Activated naive CD4-positive, alpha-beta T cell treated with anti-CD3 and anti-CD28 coated beads for 36 hours (primary cell): ENCODE measurements around the gene DYNC1I1. TPM values are rescaled to one million over a fixed set of nuclear protein-coding genes. Genes with fewer than 3 reads are reported as not detected.

Experiments
- CTCF ChIA-PET: fragments of 350-600 bp; sonication (Branson Sonifier 250); formaldehyde crosslinking; loops from one replicate; lab custom pipeline; 2021; ENCODE audit warnings: antibody characterized with exemption; lab: Charles Lee
- DNase-seq: peaks from one replicate; pipeline ENCODE4 v3.0.0-alpha.2; 2020
- H3K27ac Mint-ChIP-seq: one replicate; pipeline ENCODE4 v1.8.0; 2021; ENCODE audit warnings: mild to moderate bottlenecking, mixed read lengths
- H3K27me3 Mint-ChIP-seq: one replicate; pipeline ENCODE4 v1.8.0; 2021; ENCODE audit warnings: low read depth, mixed read lengths
- H3K36me3 Mint-ChIP-seq: one replicate; pipeline ENCODE4 v1.8.0; 2021; ENCODE audit warnings: low read depth, mixed read lengths
- H3K4me1 Mint-ChIP-seq: one replicate; pipeline ENCODE4 v1.8.0; 2021; ENCODE audit warnings: low read depth, mixed read lengths
- H3K4me3 Mint-ChIP-seq: one replicate; pipeline ENCODE4 v1.8.0; 2021; ENCODE audit warnings: mild to moderate bottlenecking, moderate library complexity, mixed read lengths
- H3K9me3 Mint-ChIP-seq: one replicate; pipeline ENCODE4 v1.8.0; 2021; ENCODE audit warnings: mixed read lengths
- intact Hi-C: fragments of 100-400 bp; cut with micrococcal nuclease; formaldehyde crosslinking; loops from one replicate; pipeline ENCODE4 v1.15.1; 2023
- total RNA-seq, 2 experiments: library from RNA; stranded (reverse); gene quantifications; one replicate each; pipeline ENCODE4 v1.2.3, GENCODE V29; 2021

DYNC1I1 gene
- total RNA-seq, 2 experiments from 2014 or later = not detected

- Mint-ChIP-seq H3K27me3 (peaks cover 19% of the 10 kb centered on the region), H3K36me3 (peaks cover 1% of the 10 kb centered on the region), H3K27ac (no peak overlapping the region), H3K4me1 (no peaks in the 10 kb centered on the region), H3K9me3 (peaks cover 1% of the 10 kb centered on the region), H3K4me3 (no peak overlapping the region)
- no peak for DNase-seq
- CTCF ChIA-PET = no interaction called here
- intact Hi-C loops = no loop called here
Measured at GRCh38 chr7:95766657-95767056, 5.7 kb upstream of the DYNC1I1 start.

GRCh38 chr7:95772771-95773581 is 622 bp downstream of the DYNC1I1 start:
- H3K27ac Mint-ChIP-seq = no peak overlapping the region
- H3K36me3 Mint-ChIP-seq = peaks cover 1% of the 10 kb centered on the region
- H3K27me3 Mint-ChIP-seq = peaks cover 44% of the 10 kb centered on the region
- CTCF ChIA-PET = interaction anchor here (0.8 kb wide), 1 partner anchor 1255 kb away, joined by 4 read pairs; no protein-coding TSS in a partner anchor
- peaks cover 5% of the 10 kb centered on the region for H3K4me1 Mint-ChIP-seq
- no peak for DNase-seq
- no peaks in the 10 kb centered on the region for H3K9me3 Mint-ChIP-seq
- intact Hi-C loops = no loop called here
- no peak overlapping the region for H3K4me3 Mint-ChIP-seq

GRCh38 chr7:95776561-95777185 is 4.3 kb downstream of the DYNC1I1 start:
- Mint-ChIP-seq H3K9me3 (no peaks in the 10 kb centered on the region), H3K4me1 (peaks cover 5% of the 10 kb centered on the region), H3K27me3 (peaks cover 26% of the 10 kb centered on the region), H3K4me3 (no peak overlapping the region), H3K27ac (no peak overlapping the region), H3K36me3 (no peaks in the 10 kb centered on the region)
- intact Hi-C loops = no loop called here
- CTCF ChIA-PET = no interaction called here
- no peak for DNase-seq

GRCh38 chr7:95777269-95777668 is 4.9 kb downstream of the DYNC1I1 start:
- no peaks in the 10 kb centered on the region for H3K36me3 Mint-ChIP-seq
- peaks cover 22% of the 10 kb centered on the region for H3K27me3 Mint-ChIP-seq
- H3K27ac Mint-ChIP-seq = no peak overlapping the region
- no peak overlapping the region for H3K4me3 Mint-ChIP-seq
- CTCF ChIA-PET = no interaction called here
- intact Hi-C loops = no loop called here
- peaks cover 2% of the 10 kb centered on the region for H3K4me1 Mint-ChIP-seq
- no peaks in the 10 kb centered on the region for H3K9me3 Mint-ChIP-seq
- DNase-seq = no peak

GRCh38 chr7:95780665-95781064 is 8.3 kb downstream of the DYNC1I1 start:
- no peaks in the 10 kb centered on the region for H3K9me3 Mint-ChIP-seq

GRCh38 chr7:95781961-95782586 is 9.7 kb downstream of the DYNC1I1 start:
- Mint-ChIP-seq H3K36me3 (no peaks in the 10 kb centered on the region), H3K4me1 (no peaks in the 10 kb centered on the region)

More at GRCh38 chr7:95780665-95781064, 8.3 kb downstream of the DYNC1I1 start:
- Mint-ChIP-seq H3K27me3 (peaks cover 3% of the 10 kb centered on the region), H3K4me1 (no peaks in the 10 kb centered on the region), H3K4me3 (no peak overlapping the region), H3K36me3 (no peaks in the 10 kb centered on the region), H3K27ac (no peak overlapping the region)
- intact Hi-C loops = no loop called here
- CTCF ChIA-PET = no interaction called here
- no peak for DNase-seq

GRCh38 chr7:95784796-95785195 is 12.4 kb downstream of the DYNC1I1 start:
- no peaks in the 10 kb centered on the region for H3K9me3 Mint-ChIP-seq
- no peak overlapping the region for H3K27ac Mint-ChIP-seq
- no peaks in the 10 kb centered on the region for H3K4me1 Mint-ChIP-seq
- no peaks in the 10 kb centered on the region for H3K27me3 Mint-ChIP-seq
- H3K4me3 Mint-ChIP-seq = no peak overlapping the region
- no peaks in the 10 kb centered on the region for H3K36me3 Mint-ChIP-seq
- intact Hi-C loops = no loop called here
- CTCF ChIA-PET = no interaction called here
- no peak for DNase-seq

More at GRCh38 chr7:95781961-95782586, 9.7 kb downstream of the DYNC1I1 start:
- peaks cover 3% of the 10 kb centered on the region for H3K27me3 Mint-ChIP-seq
- no peak overlapping the region for H3K4me3 Mint-ChIP-seq
- CTCF ChIA-PET = no interaction called here
- no peaks in the 10 kb centered on the region for H3K9me3 Mint-ChIP-seq
- H3K27ac Mint-ChIP-seq = no peak overlapping the region
- DNase-seq = no peak
- intact Hi-C loops = no loop called here

- no peak for DNase-seq
- Mint-ChIP-seq H3K9me3 (no peaks in the 10 kb centered on the region), H3K27me3 (no peaks in the 10 kb centered on the region), H3K27ac (no peak overlapping the region), H3K4me1 (no peaks in the 10 kb centered on the region), H3K36me3 (no peaks in the 10 kb centered on the region), H3K4me3 (no peak overlapping the region)
- intact Hi-C loops = no loop called here
- CTCF ChIA-PET = no interaction called here
Measured at GRCh38 chr7:95788258-95788657, 15.9 kb downstream of the DYNC1I1 start.

- H3K9me3 Mint-ChIP-seq = no peaks in the 10 kb centered on the region
- no peak overlapping the region for H3K4me3 Mint-ChIP-seq
- H3K36me3 Mint-ChIP-seq = no peaks in the 10 kb centered on the region
- H3K4me1 Mint-ChIP-seq = no peaks in the 10 kb centered on the region
- intact Hi-C loops = no loop called here
- CTCF ChIA-PET = no interaction called here
- DNase-seq = no peak
- H3K27ac Mint-ChIP-seq = no peak overlapping the region
- peaks cover 2% of the 10 kb centered on the region for H3K27me3 Mint-ChIP-seq
Measured at GRCh38 chr7:95788884-95789283, 16.5 kb downstream of the DYNC1I1 start.

- no peak overlapping the region for H3K27ac Mint-ChIP-seq
- no peak for DNase-seq
- H3K36me3 Mint-ChIP-seq = no peaks in the 10 kb centered on the region
- peaks cover 2% of the 10 kb centered on the region for H3K27me3 Mint-ChIP-seq
- no peak overlapping the region for H3K4me3 Mint-ChIP-seq
- intact Hi-C loops = loop anchor here (2.0 kb wide), 1 partner anchor 71 kb away; no protein-coding TSS in a partner anchor
- no peaks in the 10 kb centered on the region for H3K9me3 Mint-ChIP-seq
- CTCF ChIA-PET = no interaction called here
- H3K4me1 Mint-ChIP-seq = no peaks in the 10 kb centered on the region
Measured at GRCh38 chr7:95793658-95794057, 21.3 kb downstream of the DYNC1I1 start.

- DNase-seq = no peak
- H3K27me3 Mint-ChIP-seq = peaks cover 2% of the 10 kb centered on the region
- H3K27ac Mint-ChIP-seq = no peak overlapping the region
- intact Hi-C loops = loop anchor here (2.0 kb wide), 1 partner anchor 72 kb away; no protein-coding TSS in a partner anchor
- no peaks in the 10 kb centered on the region for H3K4me1 Mint-ChIP-seq
- H3K9me3 Mint-ChIP-seq = no peaks in the 10 kb centered on the region
- no peak overlapping the region for H3K4me3 Mint-ChIP-seq
- CTCF ChIA-PET = interaction anchor here (1.1 kb wide), 1 partner anchor 11 kb away, joined by 5 read pairs; no protein-coding TSS in a partner anchor
- H3K36me3 Mint-ChIP-seq = no peaks in the 10 kb centered on the region
Measured at GRCh38 chr7:95794917-95795515, 22.7 kb downstream of the DYNC1I1 start.

- H3K4me1 Mint-ChIP-seq = no peaks in the 10 kb centered on the region
- CTCF ChIA-PET = no interaction called here
- no peak overlapping the region for H3K4me3 Mint-ChIP-seq
Measured at GRCh38 chr7:95796617-95797016, 24.3 kb downstream of the DYNC1I1 start.

More at GRCh38 chr7:95796617-95797016, 24.3 kb downstream of the DYNC1I1 start:
- no peaks in the 10 kb centered on the region for H3K9me3 Mint-ChIP-seq
- no peak overlapping the region for H3K27ac Mint-ChIP-seq
- peaks cover 2% of the 10 kb centered on the region for H3K27me3 Mint-ChIP-seq
- no peaks in the 10 kb centered on the region for H3K36me3 Mint-ChIP-seq
- intact Hi-C loops = no loop called here
- no peak for DNase-seq
